ENCODE data around the gene DNAAF9.

DNA sequence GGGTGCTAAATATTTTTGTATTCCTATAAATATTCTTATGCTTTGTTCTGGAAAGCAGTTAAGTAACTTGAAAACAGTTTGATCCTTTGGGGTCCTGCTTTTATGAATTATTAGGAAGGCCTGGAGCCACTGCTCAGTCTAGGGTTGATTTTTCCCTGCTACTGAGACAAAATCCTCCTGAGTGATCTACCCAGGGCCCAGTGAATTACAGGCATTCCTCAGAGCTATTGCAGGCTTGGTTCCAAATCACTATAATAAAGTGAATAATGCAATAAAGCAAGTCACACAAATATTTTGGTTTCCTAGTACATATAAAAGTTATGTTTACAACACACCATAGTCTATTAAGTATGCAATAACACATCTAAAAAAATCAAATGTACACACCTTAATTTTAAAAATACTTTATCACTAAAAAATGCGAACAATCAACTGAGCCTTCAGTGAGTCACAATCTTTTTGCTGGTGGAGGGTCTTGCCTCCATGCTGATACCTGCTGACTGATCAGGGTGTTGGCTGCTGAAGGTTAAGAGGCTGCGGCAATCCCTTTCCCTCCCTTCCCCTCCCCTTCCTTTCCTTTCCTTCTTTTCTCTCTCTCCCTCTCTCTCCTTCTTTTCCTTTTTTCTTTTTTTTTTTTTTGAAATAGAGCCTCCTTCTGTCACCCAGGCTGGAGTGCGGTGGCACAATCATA, 43.0 kb downstream of the DNAAF9 start:
- TF ChIP-seq NPAS2 (CRISPR knock-in tag; IDR thresholded peaks at IDR 0.05; ENCODE audit: borderline replicate concordance) (no peak), BHLHE40 (IDR thresholded peaks at IDR 0.05; ENCODE audit: low read depth, low read length) (no peak), RFX5 (IDR thresholded peaks at IDR 0.05) (no peak)
